Astrocyte (in vitro differentiated cells and primary cell): ENCODE results near the gene CLDN19.
"Not testable (repeated sequence)": the region's sequence is repeated elsewhere in the genome, so short reads cannot be mapped to it uniquely, and the experiment has no call there.

ENCODE experiments used
- EZH2 ChIP-seq: IDR thresholded peaks from 2 replicates; pipeline ENCODE4 v1.6.1; 2012; ENCODE audit warnings: mild to moderate bottlenecking, low read length, inconsistent platforms; ENCODE audit not compliant: insufficient read depth
- TF ChIP-seq, protein P1 (sequence below): IDR thresholded peaks from 2 replicates; pipeline ENCODE4 v1.5.1; 2011; ENCODE audit warnings: low read depth, mild to moderate bottlenecking, inconsistent platforms, low read length, moderate library complexity; ENCODE audit not compliant: insufficient read depth

DNA sequence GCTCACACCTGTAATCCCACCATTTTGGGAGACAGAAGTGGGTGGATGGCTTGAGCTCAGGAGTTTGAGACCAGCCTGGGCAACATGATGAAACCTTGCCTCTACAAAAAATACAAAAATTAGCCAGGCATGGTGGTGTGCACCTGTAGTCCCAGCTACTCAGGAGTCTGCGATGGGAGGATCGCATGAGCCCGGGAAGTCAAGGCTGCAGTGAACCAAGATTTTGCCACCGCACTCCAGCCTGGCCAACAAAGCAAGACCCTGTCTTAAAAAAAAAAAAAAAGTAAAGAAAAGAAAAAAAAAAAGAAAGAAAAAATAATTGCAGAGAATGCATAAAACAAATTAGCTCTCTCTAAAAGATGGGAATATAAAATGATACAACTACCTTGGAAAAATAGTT lies 14.2 kb downstream of the CLDN19 start:
- TF ChIP-seq, protein P1, sequence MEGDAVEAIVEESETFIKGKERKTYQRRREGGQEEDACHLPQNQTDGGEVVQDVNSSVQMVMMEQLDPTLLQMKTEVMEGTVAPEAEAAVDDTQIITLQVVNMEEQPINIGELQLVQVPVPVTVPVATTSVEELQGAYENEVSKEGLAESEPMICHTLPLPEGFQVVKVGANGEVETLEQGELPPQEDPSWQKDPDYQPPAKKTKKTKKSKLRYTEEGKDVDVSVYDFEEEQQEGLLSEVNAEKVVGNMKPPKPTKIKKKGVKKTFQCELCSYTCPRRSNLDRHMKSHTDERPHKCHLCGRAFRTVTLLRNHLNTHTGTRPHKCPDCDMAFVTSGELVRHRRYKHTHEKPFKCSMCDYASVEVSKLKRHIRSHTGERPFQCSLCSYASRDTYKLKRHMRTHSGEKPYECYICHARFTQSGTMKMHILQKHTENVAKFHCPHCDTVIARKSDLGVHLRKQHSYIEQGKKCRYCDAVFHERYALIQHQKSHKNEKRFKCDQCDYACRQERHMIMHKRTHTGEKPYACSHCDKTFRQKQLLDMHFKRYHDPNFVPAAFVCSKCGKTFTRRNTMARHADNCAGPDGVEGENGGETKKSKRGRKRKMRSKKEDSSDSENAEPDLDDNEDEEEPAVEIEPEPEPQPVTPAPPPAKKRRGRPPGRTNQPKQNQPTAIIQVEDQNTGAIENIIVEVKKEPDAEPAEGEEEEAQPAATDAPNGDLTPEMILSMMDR = not testable (repeated sequence)
- TF ChIP-seq EZH2 = not testable (repeated sequence)
